Activated naive CD8-positive, alpha-beta T cell (primary cell): ENCODE results near the gene TEX29.

Experiments
- H3K27ac Mint-ChIP-seq: one replicate; pipeline ENCODE4 v1.8.0; 2021; ENCODE audit warnings: mixed read lengths
- H3K27me3 Mint-ChIP-seq: one replicate; pipeline ENCODE4 v1.8.0; 2021; ENCODE audit warnings: mixed read lengths
- H3K36me3 Mint-ChIP-seq: one replicate; pipeline ENCODE4 v1.8.0; 2021; ENCODE audit warnings: mixed read lengths
- H3K4me1 Mint-ChIP-seq: one replicate; pipeline ENCODE4 v1.8.0; 2021; ENCODE audit warnings: low read depth, mixed read lengths
- H3K4me3 Mint-ChIP-seq: one replicate; pipeline ENCODE4 v1.8.0; 2021; ENCODE audit warnings: mild to moderate bottlenecking, mixed read lengths
- H3K9me3 Mint-ChIP-seq: one replicate; pipeline ENCODE4 v1.8.0; 2021; ENCODE audit warnings: low read depth, mixed read lengths

TEX29 gene

DNA sequence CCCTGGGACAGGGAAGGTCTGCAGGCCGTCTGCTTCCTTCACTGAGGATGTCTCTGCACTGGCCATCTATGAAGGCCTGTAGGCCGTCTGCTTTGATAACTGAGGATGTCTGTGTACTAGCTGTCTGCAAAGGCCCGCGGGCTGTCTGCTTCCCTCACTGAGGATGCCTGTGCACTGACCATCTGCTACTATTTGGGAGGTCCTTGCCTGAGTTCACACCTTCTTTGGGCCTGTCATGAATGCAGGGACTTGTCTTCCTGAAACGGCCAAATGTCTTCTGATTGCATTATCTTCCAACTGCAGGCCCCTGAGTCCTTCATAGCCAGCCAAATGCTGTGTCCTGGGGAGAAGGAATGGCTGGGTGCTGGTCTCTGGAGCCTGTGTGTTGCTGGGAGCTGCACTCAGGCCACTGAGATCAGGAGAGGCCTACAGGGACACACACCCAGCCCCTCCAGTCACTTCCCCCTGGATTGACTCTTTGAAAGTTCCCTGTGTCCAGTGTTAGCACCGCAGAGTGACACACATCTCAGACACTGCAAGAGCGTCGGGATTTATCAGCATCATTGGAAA lies 72.9 kb downstream of the TEX29 start:
- H3K4me3 Mint-ChIP-seq = no peak overlapping the region
- no peaks in the 10 kb centered on the region for H3K36me3 Mint-ChIP-seq
- no peaks in the 10 kb centered on the region for H3K9me3 Mint-ChIP-seq
- H3K27ac Mint-ChIP-seq = no peak overlapping the region
- H3K4me1 Mint-ChIP-seq = peaks cover 14% of the 10 kb centered on the region
- no peaks in the 10 kb centered on the region for H3K27me3 Mint-ChIP-seq
